Activated B cell treated with CpG ODN at 0.5 μM for 24 hours (primary cell): Measurements from ENCODE around the gene AUTS2. TPM values are rescaled to one million over a fixed set of nuclear protein-coding genes. Genes with fewer than 3 reads are reported as not detected.

Experiments
- ATAC-seq: fragments of 200-7000 bp; cut with Tn5 transposase; one replicate; pipeline ENCODE4 v1.10.0; 2021; ENCODE audit warnings: low read depth, mild to moderate bottlenecking, moderate library complexity
- CTCF ChIA-PET: fragments of 350-600 bp; sonication (Branson Sonifier 250); formaldehyde crosslinking; loops from one replicate; lab custom pipeline; 2021; ENCODE audit warnings: antibody characterized with exemption; lab: Charles Lee
- POLR2A ChIA-PET: fragments of 350-600 bp; sonication (Branson Sonifier 250); formaldehyde crosslinking; loops from one replicate; lab custom pipeline; 2021; ENCODE audit warnings: antibody characterized with exemption; lab: Charles Lee
- DNase-seq: peaks from one replicate; pipeline ENCODE4 v3.0.0; 2022
- H3K27ac Mint-ChIP-seq: one replicate; pipeline ENCODE4 v1.8.0; 2020; ENCODE audit warnings: mixed read lengths
- H3K27me3 Mint-ChIP-seq: one replicate; pipeline ENCODE4 v1.8.0; 2021; ENCODE audit warnings: mixed read lengths
- H3K36me3 Mint-ChIP-seq: one replicate; pipeline ENCODE4 v1.8.0; 2021; ENCODE audit warnings: low read depth, mixed read lengths
- H3K4me1 Mint-ChIP-seq: one replicate; pipeline ENCODE4 v1.8.0; 2021; ENCODE audit warnings: mixed read lengths
- H3K4me3 Mint-ChIP-seq: one replicate; pipeline ENCODE4 v1.8.0; 2020; ENCODE audit warnings: mild to moderate bottlenecking, mixed read lengths
- H3K9me3 Mint-ChIP-seq: one replicate; pipeline ENCODE4 v1.8.0; 2020; ENCODE audit warnings: mixed read lengths
- CTCF ChIP-seq: fragments of 200-600 bp; IDR thresholded peaks from one replicate; pipeline ENCODE4 v1.8.0; 2022; ENCODE audit warnings: antibody characterized with exemption, mild to moderate bottlenecking
- intact Hi-C: fragments of 100-400 bp; cut with micrococcal nuclease; formaldehyde crosslinking; loops from one replicate; pipeline ENCODE4 v1.15.1; 2024
- total RNA-seq: library from RNA; stranded (reverse); gene quantifications from 2 replicates; pipeline ENCODE4 v1.2.3, GENCODE V29; 2022

Gene AUTS2
- total RNA-seq, 1 donor from 2014 or later, result 15.9 TPM

GRCh38 chr7:69706070-69706469 lies 107.8 kb downstream of the AUTS2 start:
- CTCF ChIA-PET, result no interaction called here
- POLR2A ChIA-PET, result no interaction called here
- ATAC-seq, result no peak

GRCh38 chr7:69708857-69709256 lies 110.6 kb downstream of the AUTS2 start:
- no peak for DNase-seq
- POLR2A ChIA-PET, result no interaction called here

More at GRCh38 chr7:69706070-69706469, 107.8 kb downstream of the AUTS2 start:
- Mint-ChIP-seq H3K27ac (no peak overlapping the region), H3K4me3 (no peak overlapping the region), H3K4me1 (peaks cover 9% of the 10 kb centered on the region), H3K36me3 (no peaks in the 10 kb centered on the region), H3K27me3 (no peaks in the 10 kb centered on the region), H3K9me3 (no peaks in the 10 kb centered on the region)
- DNase-seq, result no peak
- intact Hi-C loops, result no loop called here
- no peak for TF ChIP-seq CTCF

DNA sequence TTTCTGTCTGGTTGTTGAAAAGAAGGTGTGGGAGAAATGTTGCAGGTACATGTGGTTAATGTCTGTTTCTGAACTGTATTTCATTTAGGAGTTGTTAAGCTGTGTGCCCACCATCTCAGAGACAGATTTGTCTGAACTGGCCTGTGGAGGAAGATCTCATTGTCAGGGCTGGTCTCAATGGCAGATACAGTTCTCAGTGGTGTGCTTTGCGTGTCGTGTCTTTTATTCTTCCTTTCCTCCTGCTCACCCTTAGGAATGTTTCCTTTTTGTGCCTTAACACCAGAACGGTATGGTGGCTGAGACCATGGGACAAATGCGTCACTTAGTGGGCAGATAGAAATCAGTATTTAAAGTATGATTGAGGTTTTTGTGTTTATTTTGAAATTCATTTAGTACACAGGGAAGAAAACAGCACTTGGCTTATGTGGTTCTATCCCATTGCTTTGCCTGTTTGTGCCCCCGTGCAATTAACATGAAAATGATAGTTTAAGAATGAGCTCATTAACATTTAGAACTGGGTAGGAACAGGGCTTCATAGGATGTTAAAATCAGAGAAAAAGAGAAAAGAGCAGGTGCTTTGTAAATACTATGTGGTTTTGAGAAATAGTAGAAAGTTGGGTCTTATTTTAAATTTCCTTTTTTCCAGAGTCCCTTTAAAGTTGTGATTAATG lies 112.6 kb downstream of the AUTS2 start:
- H3K4me1 Mint-ChIP-seq, result no peaks in the 10 kb centered on the region
- ATAC-seq, result no peak
- no peak overlapping the region for H3K27ac Mint-ChIP-seq
- ChIA-PET CTCF (no interaction called here), POLR2A (no interaction called here)
- no peak for DNase-seq
- intact Hi-C loops, result no loop called here
- no peak for TF ChIP-seq CTCF
- no peaks in the 10 kb centered on the region for H3K27me3 Mint-ChIP-seq
- no peaks in the 10 kb centered on the region for H3K36me3 Mint-ChIP-seq
- H3K4me3 Mint-ChIP-seq, result no peak overlapping the region
- no peaks in the 10 kb centered on the region for H3K9me3 Mint-ChIP-seq

More at GRCh38 chr7:69708857-69709256, 110.6 kb downstream of the AUTS2 start:
- TF ChIP-seq CTCF, result no peak
- H3K27ac Mint-ChIP-seq, result no peak overlapping the region
- CTCF ChIA-PET, result no interaction called here
- no peaks in the 10 kb centered on the region for H3K9me3 Mint-ChIP-seq
- no peak for ATAC-seq
- no peak overlapping the region for H3K4me3 Mint-ChIP-seq
- peaks cover 2% of the 10 kb centered on the region for H3K4me1 Mint-ChIP-seq
- no peaks in the 10 kb centered on the region for H3K36me3 Mint-ChIP-seq
- intact Hi-C loops, result no loop called here
- no peaks in the 10 kb centered on the region for H3K27me3 Mint-ChIP-seq

- CTCF ChIA-PET, result no interaction called here
- DNase-seq (no peak), ATAC-seq (no peak)
- H3K9me3 Mint-ChIP-seq, result no peaks in the 10 kb centered on the region
- no peak overlapping the region for H3K27ac Mint-ChIP-seq
- intact Hi-C loops, result no loop called here
- POLR2A ChIA-PET, result no interaction called here
- no peak for TF ChIP-seq CTCF
- H3K4me3 Mint-ChIP-seq, result no peak overlapping the region
- no peaks in the 10 kb centered on the region for H3K27me3 Mint-ChIP-seq
- peaks cover 6% of the 10 kb centered on the region for H3K4me1 Mint-ChIP-seq
- no peaks in the 10 kb centered on the region for H3K36me3 Mint-ChIP-seq
These were observed 116.8 kb downstream of the AUTS2 start for GRCh38 chr7:69714886-69715576.

DNA sequence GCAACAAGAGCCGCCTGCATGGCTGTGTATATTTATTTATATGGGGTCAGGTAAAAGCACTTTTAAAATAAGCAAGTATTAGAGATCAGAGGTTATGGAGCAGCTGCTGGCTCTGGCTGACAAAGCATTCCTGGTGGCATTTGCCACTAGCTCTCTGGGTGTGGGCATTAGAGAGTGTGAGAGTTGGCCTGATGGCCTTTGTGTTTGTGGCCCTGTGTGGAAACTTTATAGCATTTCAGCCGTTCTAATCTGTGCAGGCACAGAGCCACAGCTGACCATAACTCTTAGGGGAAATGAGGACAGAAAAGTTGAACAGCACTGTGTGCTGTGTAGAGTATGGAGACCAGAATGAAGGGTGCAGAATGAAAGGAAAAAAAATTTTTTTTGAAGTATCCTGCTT lies 118.9 kb downstream of the AUTS2 start:
- ChIA-PET POLR2A (no interaction called here), CTCF (no interaction called here)
- no peak for TF ChIP-seq CTCF
- H3K9me3 Mint-ChIP-seq, result no peaks in the 10 kb centered on the region
- DNase-seq, result no peak
- H3K27ac Mint-ChIP-seq, result no peak overlapping the region
- no peaks in the 10 kb centered on the region for H3K27me3 Mint-ChIP-seq
- no peak for ATAC-seq
- intact Hi-C loops, result no loop called here
- H3K36me3 Mint-ChIP-seq, result no peaks in the 10 kb centered on the region
- peaks cover 6% of the 10 kb centered on the region for H3K4me1 Mint-ChIP-seq
- no peak overlapping the region for H3K4me3 Mint-ChIP-seq
